NOMO-1 treated with DMSO at 0.1 percent for 48 hours (cell line): Measurements from ENCODE around the gene CCDC13.
A peak's percentile ranks its signal among the peaks of the same experiment; 100 is the strongest.
"Not testable (repeated sequence)": the region's sequence is repeated elsewhere in the genome, so short reads cannot be mapped to it uniquely, and the experiment has no call there.

ENCODE experiments used
- DNase-seq: peaks from one replicate; lab custom pipeline; 2025; ENCODE audit not compliant: unreplicated experiment; lab: John Stamatoyannopoulos, UW

Gene CCDC13

GRCh38 chr3:42772670-42773408 lies at the start of gene CCDC13:
TSS of gene CCDC13 (minus strand) at chr3:42773253. CDS start at chr3:42758345, 14,908 bp downstream.
- peak; percentile 95 for DNase-seq

GRCh38 chr3:42822828-42823227 lies 49.8 kb upstream of the CCDC13 start:
- no peak for DNase-seq

DNA sequence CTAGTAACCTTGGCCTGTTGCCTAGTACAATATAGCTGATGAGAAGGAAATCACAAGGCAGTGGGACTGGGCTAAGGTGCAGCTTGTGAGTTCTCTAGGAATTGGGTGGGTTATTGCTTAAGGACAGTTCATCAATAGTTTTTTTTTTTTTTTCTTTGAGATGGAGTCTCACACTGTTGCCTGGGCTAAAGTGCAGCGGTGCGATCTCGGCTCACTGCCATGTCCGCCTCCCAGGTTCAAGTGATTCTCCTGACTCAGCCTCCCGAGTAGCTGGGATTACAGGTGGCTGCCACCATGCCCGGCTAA lies 47.6 kb upstream of the CCDC13 start:
- no peak for DNase-seq

DNA sequence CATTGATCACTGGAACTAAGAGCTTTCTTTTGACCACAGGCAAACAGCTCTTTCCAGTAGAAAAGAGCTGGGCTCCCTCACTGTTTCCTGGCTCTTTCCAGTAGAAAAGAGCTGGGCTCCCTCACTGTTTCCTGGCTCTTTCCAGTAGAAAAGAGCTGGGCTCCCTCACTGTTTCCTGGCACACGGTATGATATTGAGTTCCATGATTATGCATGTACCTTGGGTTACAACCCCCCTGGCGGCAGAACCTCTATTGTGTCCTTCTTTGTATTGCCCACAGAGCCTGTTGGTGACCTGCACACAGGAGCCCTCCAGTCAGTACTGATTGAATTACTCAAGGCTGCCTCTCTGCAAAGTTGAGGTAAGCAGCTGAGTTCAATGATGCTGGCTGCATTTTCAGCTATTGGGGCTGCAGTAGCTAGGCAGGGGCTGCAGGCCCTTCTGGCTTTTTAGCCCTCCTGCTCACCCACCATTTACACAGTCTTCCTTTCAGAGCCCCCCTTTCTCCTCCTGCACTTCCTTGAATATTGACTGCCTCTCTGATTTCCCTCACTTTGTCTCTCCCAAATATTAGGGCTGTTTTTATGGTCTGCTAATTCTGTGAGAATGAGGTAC lies 46.4 kb upstream of the CCDC13 start:
- no peak for DNase-seq

DNA sequence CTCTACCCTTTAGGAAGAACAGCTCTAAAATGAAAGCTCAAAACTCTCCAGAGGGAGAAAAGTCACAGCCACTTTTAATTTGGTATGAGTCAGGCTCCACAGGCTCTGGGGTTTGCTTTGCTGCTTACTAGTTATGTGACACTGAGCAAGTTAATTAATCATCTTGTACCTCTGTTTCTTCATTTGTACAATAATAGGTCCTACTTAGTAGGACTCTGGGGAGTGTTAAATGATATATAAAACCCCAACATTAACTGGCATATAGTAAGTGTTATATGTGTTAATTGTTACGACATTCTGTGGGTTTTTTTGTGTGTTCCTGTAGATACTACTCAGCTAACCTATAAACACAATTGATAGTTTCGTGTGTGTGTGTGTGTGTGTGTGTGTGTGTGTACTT lies 42.8 kb upstream of the CCDC13 start:
- no peak for DNase-seq

GRCh38 chr3:42814914-42815507 lies 42.0 kb upstream of the CCDC13 start:
- DNase-seq, result no peak

DNA sequence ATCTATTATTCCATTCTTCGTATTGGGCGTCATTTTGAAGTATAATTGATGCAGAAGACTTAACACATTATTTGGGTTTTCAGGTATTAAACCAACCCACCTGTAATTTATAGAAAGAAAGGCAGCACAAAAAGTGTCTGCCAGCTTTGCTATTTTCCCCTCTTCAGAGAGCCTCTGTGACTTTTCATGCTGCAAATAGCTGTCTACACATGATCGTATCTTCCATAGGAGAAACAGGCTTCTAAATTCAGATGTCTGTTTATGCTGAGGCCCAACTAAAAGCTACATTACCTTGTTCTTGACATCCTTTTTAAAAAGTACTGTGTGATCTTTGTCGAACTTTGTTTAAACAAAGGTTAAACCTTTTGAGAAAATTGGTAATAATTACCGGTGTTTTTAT lies 41.2 kb upstream of the CCDC13 start:
- DNase-seq, result no peak

DNA sequence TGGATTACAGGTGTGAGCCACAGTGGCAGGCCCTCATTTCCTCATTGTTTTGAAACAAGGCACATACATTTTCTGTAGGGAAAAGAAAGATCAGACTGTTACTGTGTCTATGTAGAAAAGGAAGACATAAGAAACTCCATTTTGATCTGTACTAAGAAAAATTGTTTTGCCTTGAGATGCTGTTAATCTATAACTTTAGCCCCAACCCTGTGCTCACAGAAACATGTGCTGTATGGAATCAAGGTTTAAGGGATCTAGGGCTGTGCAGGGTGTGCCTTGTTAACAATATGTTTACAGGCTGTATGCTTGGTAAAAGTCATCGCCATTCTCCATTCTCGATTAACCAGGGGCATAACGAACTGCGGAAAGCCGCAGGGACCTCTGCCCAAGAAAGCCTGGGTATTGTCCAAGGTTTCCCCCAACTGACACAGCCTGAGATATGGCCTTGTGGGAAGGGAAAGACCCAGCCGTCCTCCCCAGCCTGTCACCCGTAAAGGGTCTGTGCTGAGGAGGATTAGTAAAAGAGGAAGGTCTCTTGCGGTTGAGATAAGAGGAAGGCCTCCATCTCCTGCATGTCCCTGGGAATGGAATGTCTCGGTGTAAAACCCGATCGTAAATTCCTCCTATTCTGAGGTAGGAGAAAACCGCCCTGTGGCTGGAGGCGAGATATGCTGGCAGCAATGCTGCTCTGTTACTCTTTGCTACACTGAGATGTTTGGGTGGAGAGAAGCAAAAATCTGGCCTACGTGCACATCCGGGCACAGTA lies 38.2 kb upstream of the CCDC13 start:
- peak; percentile 5 for DNase-seq

- DNase-seq, result not testable (repeated sequence)
These were observed 37.7 kb upstream of the CCDC13 start for GRCh38 chr3:42810706-42811105.

GRCh38 chr3:42809202-42809601 lies 36.1 kb upstream of the CCDC13 start, which contains the start of gene ACKR2:
TSS of gene ACKR2 (plus strand) at chr3:42809445. CDS start at chr3:42864503, 55,058 bp downstream.
- DNase-seq, result no peak

GRCh38 chr3:42807929-42808328 lies 34.9 kb upstream of the CCDC13 start:
- no peak for DNase-seq

GRCh38 chr3:42805141-42805821 lies 32.2 kb upstream of the CCDC13 start:
- DNase-seq, result no peak

DNA sequence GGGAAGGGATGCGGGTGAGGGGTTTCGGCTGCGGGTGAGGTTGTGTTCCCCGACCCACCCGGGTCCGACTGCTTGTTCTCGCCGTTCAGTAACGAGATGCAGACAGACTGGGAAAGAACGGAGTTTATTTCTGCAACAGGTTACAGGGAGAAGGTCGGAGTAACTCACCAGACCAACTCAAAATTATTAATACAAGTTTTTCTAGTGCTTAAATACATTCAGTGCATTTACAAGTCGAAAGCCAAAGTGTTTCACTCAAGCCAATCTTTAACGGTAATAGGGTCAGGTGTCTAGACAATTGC lies 31.7 kb upstream of the CCDC13 start:
- DNase-seq, result no peak

DNA sequence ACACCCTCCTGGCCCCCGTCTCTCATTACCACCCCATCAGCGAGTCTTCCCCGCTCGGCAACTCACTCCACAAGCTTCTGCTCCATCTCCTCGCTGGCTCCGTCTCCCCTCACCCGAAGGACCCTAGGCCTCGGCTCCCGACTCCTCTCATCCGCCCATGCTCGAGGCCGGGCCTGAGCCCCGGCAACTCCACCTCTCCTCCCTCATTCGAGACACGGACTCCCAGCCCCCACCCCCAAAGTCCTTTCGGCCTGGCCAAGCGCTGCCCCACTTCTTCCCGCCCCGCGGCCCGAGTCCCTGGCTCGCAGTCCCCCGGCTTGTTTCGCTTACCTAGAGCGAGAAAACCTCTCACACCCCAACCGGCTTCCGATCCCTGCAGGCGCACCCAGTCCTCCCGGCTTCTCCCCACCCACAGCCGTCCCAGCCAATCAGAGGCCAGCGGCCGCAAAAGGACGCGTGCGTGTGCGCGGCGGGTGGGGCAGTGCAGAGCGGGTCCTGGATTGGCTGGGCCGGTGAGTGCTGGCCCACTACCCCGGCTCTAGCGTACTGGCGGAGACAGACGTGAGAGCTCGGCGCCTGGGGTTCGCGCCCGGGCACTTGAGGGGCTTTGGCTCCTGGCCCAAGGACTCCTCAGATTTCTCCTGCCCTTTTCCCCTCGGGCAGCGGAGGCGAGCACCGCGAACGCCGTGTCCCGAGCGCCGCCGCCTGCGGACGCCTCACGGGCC lies 31.2 kb upstream of the CCDC13 start, which contains the start of gene HIGD1A:
HIGD1A (minus strand) TSS at position 385 of the 725 bp plus-strand sequence. CDS start 10,237 bp downstream, outside the sequence.
- DNase-seq, result peak; percentile 95

DNA sequence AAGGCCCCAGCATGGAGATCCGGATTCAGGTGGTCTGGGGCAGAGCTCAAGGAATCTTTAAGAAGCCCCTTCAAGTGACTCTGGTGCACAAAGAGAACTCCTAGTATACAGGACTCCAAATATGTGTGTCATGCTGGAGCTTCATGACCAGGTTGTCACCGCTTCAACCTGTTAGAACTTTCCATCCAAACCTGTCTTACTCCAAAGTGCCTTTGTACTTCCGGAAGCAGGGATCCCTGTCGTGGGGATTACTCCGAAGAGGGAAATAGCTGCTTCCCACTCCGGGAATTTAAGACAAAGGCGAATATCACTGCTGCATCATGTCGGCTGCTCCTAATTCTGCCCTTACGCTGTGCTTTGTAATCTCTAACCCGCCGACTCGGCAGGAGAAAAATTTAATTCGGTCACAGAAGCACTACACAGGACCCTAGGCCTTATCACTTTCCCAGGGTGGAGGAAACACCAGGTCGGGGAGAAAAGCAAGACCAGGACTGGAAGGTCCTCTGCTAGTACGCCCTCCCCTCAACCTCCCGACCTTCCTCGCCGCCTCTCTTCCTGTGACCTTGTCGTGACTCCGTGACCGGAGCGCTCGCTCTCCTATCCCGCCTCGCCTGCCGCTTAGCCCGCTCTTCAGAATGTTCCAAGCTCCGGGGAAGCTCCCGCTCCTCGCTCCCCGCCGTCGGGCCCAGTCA lies 30.5 kb upstream of the CCDC13 start:
- DNase-seq, result peak; percentile 25

GRCh38 chr3:42802876-42803413 lies 29.9 kb upstream of the CCDC13 start:
- DNase-seq, result no peak

- DNase-seq, result no peak
These were observed 28.7 kb upstream of the CCDC13 start for GRCh38 chr3:42801784-42802183.

DNA sequence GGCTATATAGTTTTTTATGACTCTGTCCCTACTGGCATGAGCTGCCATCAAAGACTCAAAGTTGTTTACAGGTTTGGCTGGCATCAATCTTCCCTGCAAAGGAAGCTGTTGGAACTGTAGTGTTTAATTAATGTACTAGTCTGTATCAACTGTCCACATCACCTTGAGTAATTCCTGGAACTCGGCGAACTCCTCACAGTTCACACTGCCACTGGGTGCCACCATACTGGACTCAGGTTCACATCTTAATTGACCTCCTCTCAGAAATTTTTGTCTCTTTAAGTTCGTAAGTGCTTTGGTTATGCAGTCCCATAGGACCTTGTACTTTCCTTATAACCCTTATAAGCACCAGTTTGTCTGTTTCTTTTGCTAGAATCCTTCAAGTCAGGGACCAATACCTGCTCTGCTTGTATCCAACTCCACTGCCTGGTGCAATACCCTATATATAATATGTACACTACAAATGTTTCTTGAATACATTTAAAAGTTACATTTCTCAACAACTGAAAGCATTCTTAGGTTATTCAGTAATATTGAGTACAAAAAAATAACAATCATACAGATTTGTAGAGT lies 28.1 kb upstream of the CCDC13 start:
- no peak for DNase-seq

DNA sequence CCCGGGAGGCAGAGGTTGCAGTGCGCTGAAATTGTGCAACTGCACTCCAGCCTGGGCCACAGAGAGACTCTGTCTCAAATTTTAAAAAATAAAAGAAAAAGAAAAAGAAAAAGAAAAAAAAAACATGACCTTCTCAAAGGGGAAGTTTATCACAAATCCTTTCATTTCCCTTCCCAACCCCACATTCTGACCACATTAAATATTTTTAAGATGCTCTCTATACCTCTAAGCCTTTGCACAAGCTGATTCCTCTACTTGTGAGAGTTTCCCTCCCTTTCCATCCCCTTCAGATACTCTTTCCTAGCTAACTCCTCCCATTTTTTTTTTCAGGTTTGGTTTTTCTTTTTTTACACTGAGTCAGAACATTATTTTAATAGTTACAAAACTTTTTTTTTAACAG lies 27.2 kb upstream of the CCDC13 start:
- peak; percentile 49 for DNase-seq
